GM18909 (cell line): Measurements from ENCODE around the gene DOCK11.
"Not testable (repeated sequence)": the region's sequence is repeated elsewhere in the genome, so short reads cannot be mapped to it uniquely, and the experiment has no call there.

Source experiments
- ATAC-seq: cut with Tn5 transposase; IDR thresholded peaks from one replicate; pipeline ENCODE4 v1.9.1; 2021; ENCODE audit warnings: mild to moderate bottlenecking; ENCODE audit not compliant: unreplicated experiment, poor library complexity

DOCK11 gene

DNA sequence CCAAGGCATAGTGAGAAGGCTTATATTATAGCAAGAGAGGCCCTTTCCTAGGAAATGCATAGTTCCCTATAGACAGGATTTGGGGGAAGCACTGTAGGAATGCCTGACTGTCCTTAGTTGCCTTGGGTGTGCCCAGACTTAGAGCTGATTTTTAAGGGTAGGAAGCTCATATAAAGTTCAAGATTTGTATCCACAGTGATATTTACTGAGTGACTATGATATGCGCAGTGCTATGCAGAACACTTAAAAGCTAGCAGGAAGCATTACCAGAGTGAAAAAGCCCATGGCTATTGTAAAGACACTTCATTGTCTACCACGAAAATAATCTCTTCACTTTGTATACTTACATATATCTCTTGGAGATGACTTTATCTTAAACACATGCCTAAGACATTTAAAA, 181.7 kb downstream of the DOCK11 start:
- no peak for ATAC-seq

DNA sequence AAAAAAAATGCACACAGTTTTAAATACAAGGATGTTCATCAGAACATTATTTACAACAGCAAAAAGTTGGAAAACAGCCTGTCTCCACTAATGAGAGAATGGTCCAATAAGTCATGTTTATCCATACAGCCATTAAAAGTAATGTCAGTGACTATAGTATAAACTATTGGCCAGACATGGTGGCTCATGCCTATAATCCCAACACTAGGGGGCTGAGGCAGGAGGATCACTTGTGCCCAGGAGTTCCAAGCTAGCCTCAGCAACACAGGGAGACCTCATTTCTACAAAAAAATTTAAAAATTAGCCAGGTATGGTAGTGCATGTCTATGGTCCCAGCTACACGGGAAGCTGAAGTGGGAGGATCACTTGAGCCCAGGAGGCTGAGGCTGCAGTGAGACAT, 183.7 kb downstream of the DOCK11 start:
- ATAC-seq: no peak

GRCh38 chrX:118682258-118683014, 186.8 kb downstream of the DOCK11 start:
- no peak for ATAC-seq

DNA sequence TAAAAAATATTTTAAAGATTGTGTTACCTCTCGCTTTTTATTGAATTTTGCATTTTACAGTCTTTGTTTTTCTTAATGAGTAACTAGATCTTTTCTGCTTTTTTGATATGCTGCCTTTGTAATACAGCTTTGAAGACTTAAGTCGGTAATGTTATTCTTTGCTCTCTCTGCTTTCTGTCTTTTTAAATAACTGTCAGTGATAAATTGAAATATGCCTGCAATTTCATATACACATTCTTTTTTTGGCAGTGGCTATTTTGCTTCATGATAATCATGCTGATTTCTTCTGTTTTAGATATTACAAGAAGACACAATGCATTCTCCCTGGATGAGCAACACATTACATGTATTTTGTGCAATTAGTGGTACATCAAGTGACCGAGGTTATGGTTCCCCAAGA, 189.8 kb downstream of the DOCK11 start:
- no peak for ATAC-seq

DNA sequence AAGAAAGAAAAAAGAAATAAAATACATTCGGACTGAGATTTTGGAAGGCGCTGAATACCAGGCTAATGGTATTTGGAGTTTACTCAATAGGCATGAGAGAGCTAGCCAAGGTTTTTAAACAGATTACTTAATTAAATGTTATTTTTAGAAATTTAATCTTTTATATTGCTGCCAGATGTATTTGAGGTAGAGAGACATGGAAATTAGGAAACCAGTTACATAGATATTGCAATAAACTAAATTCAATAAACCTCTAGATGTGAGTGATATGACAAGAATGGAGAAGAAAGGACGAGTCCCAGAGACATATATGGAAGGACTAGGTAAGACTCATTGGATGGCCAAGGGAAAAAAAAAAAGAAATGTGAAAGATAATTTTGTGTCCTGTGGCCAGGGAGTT, 193.3 kb downstream of the DOCK11 start:
- no peak for ATAC-seq

DNA sequence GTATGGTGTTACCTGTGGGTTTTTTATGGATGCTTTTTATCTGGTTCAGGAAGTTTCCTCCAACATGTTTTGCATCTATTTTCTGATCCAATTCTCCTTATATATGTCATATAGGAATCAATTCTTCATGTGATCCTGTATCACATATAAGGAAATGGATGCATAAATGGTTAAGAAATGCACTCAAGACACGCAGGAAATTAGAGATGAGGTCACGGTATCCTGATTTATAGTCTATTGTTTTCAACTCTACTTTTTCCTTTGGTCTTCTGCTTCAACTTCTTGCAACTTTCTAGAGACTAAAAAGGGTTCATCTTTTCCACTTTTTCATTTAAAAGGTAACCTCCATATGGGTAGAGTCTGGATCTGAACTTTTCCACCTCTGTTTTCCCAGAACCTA, 198.2 kb downstream of the DOCK11 start:
- no peak for ATAC-seq

- no peak for ATAC-seq
Observed at GRCh38 chrX:118694638-118695037, 199.0 kb downstream of the DOCK11 start.

GRCh38 chrX:118698516-118699170, 203.0 kb downstream of the DOCK11 start:
- peak; percentile 65 for ATAC-seq

DNA sequence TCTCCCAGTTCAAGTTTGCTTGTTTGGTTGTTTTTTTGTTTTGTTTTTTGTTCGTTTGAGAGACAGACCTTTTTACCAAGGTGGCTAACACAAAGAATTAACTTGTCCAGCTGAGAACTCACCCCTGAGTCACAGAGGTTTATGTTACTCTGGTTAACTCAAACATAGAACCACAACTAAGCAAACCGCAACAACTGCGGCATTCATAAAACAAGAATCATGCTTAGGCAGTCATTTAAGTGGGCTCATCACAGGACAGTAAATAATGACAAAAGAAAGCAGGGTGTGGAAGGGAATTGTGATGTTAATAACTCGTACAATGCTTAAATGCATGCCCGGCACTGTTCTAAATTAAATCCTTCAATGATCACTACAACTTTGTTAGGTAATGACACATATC, 207.1 kb downstream of the DOCK11 start:
- ATAC-seq: no peak

GRCh38 chrX:118706681-118707080, 211.1 kb downstream of the DOCK11 start:
- no peak for ATAC-seq

DNA sequence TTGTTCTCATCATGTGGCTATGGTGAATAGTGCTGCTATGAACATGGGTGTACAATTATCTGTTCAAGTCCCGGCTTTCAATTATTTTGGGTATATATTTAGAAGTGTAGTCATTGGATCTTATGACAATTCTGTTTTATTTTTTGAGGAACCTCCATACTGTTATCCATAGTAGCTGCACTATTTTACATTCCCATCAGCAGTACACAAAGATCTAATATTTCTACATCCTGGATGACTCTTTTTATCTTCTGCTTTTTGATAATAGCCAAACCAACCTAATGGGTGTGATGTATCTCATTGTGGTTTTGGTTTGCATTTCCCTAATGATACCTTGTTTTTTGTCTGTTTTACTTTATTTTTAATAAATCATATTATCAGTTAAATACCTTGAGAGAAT, 218.9 kb downstream of the DOCK11 start:
- ATAC-seq: no peak

DNA sequence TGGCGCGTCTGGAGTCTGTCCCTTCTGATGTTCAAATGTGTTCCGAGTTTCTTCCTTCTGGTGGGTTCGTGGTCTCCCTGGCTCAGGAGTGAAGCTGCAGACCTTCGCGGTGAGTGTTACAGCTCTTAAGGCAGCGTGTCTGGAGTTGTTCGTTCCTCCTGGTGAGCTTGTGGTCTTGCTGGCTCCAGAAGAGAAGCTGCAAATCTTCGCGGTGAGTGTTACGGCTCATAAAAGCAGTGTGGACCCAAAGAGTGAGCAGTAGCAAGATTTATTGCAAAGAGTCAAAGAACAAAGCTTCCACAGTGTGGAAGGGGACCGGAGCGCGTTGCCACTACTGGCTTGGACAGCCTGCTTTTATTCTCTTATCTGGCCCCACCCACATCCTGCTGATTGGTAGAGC, 220.3 kb downstream of the DOCK11 start:
- not testable (repeated sequence) for ATAC-seq

DNA sequence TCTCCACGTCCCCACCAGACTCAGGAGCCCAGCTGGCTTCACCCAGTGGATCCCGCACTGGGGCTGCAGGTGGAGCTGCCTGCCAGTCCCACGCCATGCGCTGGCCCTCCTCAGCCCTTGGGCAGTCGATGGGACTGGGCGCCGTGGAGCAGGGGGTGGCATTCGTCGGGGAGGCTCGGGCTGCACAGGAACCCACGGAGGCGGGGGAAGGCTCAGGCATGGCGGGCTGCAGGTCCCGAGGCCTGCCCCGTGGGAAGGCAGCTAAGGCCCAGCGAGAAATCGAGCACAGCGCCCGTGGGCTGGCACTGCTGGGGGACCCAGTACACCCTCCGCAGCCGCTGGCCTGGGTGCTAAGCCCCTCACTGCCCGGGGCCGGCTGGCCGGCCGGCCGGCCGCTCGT, 221.2 kb downstream of the DOCK11 start:
- not testable (repeated sequence) for ATAC-seq

GRCh38 chrX:118717678-118718391, 222.2 kb downstream of the DOCK11 start:
- ATAC-seq: no peak

DNA sequence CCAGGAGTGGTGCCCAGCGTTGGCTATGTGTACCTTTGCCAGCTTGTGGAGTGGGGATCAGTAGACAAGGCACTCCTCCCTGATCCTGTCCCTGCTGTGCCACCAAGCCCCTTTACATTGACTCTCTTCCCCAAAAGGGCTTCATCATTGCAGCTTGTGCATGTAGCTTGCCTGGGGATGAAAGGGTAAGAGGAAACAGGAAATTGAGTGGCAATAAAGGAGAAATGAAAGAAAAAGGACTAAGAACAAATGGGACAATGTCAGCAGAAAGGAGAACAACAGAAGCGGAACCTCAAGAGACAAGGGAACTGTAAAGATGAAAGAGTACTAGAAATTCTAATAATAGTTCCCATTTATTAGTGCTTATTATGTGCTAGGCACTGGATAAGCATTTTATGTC, 223.1 kb downstream of the DOCK11 start:
- ATAC-seq: no peak

DNA sequence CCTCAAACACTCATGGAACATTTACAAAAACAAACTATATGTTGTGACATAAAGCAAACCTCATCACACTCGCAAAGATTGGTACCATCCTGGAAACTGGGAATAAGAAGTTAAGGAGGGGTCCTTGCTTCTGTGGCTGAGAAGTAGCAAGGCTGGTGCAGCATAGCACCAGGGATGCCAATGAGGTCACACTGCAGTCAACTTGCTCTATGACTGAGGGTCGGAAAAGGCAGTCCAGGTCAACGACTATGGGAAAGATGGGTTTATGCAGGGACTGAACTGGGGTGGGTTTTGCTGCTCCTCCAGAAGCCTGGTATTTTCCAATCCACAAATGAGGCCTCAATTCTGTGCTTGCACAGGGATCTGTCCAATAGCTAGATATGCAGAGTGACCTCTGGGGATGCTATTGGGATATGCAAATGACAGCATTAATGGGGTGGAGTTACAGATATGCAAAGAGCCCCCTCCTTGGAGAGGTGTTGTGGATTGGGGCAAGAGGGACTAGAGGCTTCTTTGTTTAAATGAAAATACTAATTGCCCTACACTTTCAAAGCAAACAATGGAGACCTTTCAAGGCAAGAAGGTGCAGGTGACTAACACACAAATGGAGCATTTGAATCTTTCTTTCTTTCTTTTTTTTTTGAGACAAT, 224.6 kb downstream of the DOCK11 start:
- ATAC-seq: no peak

DNA sequence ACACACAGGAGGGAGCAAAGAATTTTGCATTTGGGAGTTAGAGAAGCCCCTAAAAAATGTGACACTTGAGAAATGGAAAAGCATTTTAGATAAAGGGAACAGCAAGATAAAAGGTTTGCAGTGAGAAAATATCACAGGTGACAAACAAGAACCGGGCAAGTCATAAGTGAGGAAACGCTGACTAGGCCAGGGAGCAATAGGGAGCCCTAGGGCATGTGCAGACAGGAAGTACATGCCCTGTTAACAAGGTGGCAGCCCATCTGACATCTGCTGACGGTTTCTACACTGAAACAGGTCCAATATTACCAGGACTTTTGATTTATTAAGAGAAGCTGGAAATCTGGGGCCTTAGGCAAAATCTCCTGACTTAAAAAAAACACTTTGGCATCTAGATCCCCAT, 227.8 kb downstream of the DOCK11 start:
- no peak for ATAC-seq

DNA sequence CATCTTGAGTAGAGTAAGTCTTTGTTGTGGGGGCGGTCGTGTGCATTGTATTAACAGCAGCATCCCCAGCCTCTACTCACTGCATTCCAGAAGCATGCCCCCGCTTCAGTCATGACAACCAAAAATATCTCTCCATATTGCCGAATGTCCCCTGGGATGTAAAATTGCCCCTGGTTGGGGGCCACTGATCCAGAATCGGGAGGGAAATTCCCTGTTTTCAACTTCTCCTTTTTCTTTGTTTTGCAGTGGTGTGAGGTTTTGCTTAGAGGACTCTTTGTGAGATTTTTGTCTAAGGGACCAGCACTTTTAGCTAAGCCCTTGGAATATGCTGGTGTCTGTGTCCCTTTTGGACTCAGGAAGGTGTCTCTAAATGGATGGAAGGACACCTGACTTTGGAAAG, 228.8 kb downstream of the DOCK11 start:
- no peak for ATAC-seq

- ATAC-seq: no peak
Observed at GRCh38 chrX:118724775-118725174, 229.2 kb downstream of the DOCK11 start.

DNA sequence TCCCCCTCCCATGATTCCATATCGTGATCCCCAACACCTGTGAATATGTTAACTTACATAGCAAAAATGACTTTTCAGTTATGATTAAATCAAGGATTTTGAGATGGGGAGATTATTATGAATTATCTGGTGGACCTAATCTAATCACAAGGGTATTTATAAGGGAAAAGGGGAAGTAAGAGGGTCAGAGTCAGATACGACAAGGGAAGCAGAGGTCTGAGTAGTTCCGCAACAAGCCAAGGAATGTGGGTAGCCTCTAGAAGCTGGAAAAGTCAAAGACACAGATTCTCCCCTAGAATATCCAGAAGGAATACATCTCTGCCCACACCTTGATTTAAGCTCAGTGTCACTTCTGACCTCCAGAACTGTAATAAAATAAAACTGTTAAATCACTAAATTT, 230.8 kb downstream of the DOCK11 start:
- ATAC-seq: no peak
